HG02943 (cell line): ENCODE measurements around the gene NBAS.
"Not testable (repeated sequence)": the region's sequence is repeated elsewhere in the genome, so short reads cannot be mapped to it uniquely, and the experiment has no call there.

Experiments
- ATAC-seq: cut with Tn5 transposase; IDR thresholded peaks from one replicate; pipeline ENCODE4 v1.9.1; 2021; ENCODE audit warnings: mild to moderate bottlenecking, low read depth, moderate library complexity; ENCODE audit not compliant: unreplicated experiment

NBAS gene

DNA sequence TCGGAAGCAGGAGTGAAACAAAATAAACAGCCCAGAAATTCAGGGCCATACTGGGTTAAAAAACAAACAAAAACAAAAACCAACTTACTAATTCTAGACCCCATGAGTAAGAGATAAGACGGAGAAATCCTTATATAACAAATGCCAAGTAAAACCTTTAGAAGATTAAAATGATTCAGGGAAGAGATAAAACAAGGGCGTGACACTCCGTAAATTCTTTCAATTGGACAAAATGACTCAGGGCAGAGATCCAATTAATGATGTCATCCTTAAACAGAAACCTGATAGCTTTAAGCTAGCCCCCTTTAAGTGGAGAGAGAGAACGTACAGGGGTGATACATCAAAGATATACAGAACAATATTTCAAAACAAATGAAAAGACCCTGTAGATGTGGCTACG lies 317.4 kb downstream of the NBAS start:
- no peak for ATAC-seq

DNA sequence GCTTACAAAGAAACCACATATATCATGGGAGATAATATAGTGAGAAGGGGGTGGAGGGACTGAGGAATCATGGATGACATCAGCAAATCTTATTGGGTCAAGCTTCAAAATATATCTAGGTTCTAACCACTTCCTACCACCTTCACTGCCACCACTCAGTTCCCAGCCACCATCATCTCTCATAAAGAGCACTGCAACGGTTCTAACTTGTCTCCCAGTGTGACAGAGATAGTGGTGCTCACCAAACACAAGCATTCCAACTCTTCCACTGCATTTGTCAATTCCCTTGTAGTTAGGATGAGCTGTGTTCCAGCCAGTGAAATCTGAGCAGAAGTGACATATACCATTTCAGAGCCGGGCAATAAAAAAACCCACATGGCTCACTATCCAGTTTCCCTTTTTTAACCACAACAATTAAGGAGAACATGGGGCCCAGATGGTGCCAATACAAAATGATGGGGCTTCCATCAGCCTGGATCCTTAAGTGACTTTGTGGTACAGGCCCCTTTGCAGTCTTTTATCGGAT lies 318.1 kb downstream of the NBAS start:
- no peak for ATAC-seq

DNA sequence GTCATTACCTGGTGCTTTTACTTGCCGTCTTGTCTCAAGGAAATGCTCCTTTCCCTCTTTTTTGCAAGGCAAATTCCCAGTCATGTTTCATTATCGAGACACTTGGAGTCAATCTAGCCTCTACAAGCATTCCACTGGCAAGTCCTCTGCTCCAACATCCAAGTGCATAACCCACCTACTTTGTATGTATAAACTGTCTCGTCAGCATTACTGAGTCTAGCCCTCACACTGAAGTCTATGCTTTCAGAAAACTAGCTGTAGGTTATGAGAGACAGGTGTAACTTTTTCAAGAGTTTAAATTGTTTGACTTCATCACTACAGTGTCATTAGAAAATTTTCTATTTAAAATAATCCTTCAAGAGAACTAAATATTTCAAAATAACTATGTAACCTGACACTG lies 319.2 kb downstream of the NBAS start:
- no peak for ATAC-seq

DNA sequence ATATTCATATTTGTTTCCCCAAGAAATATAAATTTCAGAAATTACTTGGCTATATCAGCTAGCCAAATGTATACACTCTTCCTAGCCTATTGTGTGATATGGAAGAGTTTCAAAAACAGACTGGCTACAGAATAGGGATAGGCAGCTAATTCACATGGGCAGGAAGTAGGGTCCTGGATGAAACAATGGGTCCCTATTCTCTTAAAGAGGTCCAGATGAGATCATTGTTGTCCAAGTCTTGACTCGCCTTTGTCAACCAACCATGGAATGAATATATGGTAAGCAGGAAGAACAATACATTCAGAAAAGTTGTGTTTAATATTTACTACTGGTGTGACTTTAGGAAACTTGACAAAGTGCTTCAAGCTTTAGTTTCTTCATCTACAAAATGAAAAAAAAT lies 319.9 kb downstream of the NBAS start:
- ATAC-seq: no peak

DNA sequence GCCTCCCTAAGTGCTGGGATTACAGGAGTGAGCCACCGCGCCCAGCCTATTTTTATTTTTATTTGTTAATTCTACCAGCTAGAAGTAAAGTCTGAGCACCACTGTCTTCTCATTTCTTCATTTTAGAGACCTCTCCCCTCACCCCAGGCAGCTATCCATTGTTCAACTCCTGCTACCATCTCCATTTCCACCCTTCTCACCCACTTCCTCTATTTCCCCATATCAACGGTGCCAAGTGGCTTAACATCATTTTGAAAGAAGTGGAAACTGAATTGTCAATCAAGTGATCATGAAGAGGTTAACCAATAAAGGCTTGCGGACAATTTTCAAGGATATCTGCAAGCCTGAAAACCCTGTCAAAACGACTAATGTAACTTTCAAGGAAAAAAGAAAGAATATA lies 323.1 kb downstream of the NBAS start:
- ATAC-seq: no peak

DNA sequence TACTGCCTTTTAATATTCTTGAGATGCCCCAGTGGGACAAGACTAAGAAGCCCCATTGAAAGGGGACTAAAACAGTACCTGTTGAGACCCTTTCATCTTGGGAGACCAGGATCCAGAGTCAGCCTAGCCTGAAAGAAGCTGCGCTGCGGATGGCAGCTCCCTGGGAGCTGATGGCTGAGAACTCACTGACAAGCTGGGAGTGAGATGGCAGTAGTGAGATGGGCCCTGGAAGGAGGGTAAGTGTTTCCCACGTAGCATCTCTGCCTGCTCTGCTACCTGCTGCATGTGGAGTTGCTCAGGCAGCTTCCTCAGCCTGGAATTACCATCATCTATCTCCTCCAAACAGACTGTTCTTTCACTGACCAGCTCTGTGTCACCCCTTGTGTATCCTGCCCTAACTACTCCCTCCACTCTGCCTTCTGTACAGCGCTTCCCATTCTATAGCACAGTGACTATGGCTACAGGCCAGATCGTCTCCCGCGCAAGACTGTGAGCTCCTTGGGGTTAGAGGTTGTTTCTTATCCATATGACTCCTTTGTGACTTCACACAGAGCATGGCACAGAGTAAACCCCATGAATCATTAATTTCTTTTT lies 330.4 kb downstream of the NBAS start:
- ATAC-seq: no peak

DNA sequence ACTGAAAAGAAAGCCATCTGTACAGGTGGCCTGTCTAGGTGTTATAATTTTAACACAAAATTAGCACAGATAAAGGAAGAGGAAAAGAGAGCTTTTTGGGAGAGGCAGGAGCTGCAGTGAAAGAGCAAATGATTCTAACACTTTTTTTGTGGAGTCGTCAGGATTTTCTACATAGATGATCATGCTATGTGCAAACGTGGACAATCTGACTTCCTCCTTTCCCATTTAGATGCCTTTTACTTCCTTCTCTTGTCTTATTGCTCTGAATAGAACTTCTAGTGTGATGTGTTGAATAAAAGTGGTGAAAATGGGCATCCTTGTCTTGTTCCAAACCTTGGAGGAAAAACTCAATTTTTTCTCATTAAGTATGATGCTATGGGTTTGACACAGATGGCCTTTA lies 334.5 kb downstream of the NBAS start:
- ATAC-seq: no peak

DNA sequence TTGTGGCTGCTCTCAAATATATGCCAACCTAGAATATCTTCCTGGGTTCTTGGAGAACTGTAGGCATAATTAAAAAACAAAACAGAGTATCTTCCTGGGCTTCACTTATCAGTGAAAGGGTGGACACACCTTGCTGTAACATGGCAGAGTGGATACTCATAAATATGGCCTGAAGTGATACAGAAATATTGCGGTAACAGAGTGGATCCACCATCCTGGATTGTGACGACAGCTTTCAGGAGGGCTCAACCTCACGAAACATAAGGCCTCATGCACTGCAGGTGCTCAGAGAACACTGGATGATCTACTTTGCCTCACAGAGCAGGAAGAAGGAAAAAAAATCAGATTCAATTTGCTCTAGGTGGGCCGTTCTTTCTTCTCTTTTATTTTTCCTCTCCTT lies 336.0 kb downstream of the NBAS start:
- ATAC-seq: no peak

DNA sequence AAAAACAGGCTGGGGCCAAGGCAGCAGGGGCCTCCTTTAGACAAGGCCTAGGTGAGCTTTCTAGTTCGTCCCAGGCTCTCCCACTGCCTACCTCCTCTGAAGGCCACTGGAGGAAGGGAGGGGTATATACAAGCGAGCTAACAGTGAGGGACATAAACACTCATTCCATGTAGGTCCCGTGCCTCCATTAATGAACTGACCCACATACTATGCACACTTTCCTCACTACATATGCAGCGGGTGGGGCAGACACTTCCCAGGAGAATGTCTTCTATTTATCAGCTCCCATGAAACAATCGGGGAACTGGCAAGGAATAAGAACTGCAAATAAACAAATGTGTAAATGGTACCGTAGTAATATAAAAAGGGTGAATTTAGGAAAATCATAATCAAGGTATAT lies 336.5 kb downstream of the NBAS start:
- ATAC-seq: no peak

DNA sequence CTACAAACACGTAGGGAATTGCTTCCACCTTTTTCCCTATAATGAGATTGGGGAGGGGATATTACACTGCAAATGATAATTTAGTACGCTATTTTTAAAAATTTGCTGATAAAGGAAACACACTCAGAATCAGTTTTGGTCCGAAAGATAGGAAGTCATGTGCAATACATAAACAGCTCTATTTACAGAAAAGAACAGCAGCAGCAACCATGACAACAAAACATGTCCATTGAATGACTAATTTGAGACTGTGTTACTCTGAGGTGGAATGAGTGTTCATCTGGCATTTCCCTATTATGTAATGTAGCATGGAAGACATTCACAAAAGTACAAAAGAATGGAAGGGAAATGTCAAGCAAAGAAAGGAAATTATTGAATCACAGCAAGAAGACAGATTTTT lies 337.2 kb downstream of the NBAS start:
- no peak for ATAC-seq

DNA sequence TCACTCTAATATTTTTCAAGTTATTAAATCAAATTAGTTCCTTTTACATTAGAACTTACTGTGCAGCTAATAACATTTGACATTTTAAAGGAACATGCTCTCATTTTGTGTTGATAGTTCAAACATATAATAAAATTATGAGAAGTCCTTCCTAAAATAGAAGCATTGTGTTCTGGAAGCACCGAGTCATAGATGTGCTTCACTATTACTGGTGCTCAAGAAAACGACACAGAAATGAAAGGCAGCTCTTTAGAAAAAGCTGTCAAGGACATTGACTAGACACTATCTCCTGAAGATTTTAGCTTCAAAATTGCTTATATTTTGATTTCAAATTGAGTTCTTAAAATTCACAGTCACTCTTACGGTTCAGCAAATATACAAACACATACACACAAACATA lies 338.3 kb downstream of the NBAS start:
- no peak for ATAC-seq

DNA sequence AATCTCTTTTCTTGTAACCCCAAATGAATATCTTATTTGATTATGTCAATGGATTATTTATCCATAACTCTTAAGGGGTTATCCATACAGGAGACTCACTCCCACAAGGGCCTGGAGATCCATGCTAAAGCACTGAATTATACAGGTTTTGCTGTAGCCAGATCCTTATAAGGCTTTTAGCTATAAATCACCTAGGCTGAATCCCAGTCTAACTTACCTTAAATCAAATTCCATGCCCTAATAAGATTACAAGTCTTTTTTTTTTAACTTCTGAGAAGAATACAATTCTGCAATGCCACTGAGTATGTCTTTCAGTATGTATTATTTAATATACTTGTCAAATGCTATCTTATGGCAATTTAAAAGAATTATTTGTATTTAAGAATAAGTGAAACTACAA lies 340.5 kb downstream of the NBAS start:
- no peak for ATAC-seq

DNA sequence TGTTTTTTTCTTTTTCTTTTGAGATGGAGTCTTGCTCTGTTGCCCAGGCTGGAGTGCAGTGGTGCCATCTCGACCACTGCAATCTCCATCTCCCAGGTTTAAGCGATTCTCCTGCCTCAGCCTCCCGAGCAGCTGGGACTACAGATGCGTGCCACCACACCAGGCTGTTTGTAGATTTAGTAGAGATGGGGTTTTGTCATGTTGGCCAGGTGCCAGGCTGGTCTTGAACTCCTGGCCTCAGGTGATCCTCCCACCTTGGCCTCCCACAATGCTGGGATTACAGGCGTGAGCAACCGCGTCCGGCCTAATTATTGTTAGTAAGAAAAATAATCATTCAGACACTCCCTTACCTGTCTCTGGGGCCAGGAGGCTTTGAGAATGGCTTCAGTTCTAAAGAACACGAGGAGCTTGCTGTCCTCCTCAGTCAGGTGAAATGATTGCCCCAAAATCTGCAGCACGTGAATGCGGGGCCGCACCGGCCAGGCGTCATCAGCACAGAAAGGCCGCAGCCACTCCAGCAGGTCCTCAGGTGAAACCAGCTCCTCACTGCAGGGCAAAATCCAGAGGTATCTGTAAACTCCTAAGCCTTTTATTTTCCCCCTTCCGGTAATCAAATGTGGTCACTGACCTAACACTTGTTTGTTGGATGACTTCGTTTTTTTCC lies 342.6 kb downstream of the NBAS start:
- ATAC-seq: no peak

DNA sequence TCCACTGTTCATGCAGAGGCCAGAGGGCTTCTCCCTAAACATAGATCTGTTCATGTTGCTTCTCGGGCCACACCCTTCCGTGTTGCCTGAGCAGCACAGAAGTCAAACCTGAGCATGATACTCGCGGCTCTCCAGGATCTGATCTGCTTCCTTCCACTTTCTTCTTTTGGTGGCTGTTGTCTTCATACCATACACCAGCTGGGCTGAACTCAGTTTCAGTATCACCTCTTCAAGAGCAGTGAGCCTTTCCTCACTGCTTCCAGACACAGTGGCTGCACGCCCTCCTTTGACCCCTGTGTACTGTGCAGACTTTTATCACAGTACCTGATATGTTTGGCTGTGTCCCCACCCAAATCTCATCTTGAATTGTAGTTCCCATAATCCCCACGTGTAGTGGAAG lies 348.9 kb downstream of the NBAS start:
- no peak for ATAC-seq

DNA sequence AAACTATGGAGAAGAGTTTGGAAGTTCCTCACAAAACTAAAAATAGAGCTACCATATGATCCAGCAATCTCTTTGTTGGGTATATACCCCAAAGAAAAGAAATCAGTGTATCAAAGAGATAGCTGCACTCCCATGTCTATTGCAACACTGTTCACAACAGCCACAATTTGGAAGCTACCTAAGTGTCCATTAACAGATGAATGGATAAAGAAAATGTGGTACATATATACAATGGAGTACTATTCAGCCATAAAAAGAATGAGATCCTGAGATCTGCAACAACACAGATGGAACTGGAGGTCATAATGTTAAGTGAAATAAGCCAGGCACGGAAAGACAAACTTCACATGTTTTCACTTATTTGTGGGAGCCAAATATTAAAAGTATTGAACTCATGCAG lies 350.6 kb downstream of the NBAS start:
- not testable (repeated sequence) for ATAC-seq

DNA sequence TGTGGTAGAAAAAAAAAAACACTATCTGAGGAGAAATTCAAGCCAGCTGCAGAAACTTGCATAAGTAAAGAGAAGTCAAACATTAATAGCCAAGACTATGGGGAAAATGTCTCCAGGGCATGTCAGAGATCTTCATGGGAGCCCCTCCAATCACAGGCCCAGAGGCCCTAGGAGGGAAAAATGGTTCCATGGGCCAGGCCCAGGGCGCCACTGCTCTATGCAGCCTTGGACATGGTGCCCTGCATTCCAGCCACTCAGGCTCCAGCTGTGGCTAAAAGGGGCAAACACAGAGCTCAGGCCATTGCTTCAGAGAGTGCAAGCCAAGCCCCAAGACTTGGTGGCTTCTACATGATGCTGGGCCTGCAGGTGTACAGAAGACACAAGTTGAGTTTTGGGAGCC lies 354.7 kb downstream of the NBAS start:
- ATAC-seq: no peak

DNA sequence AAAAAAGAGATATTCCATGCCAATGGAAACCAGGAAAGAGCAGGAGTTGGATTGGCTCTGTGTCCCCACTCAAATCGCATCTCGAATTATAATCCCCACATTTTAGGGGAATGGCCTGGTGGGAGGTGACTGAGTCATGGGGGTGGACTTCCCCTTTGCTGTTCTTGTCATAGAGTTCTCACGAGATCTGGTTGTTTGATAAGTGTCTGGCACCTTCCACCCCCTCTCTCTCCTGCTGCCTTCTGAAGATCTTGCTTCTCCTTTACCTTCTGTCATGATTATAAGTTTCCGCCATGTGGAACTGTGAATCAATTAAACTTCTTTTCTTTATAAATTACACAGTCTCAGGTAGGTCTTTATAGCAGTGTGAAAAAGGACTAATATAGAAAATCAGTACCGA lies 355.6 kb downstream of the NBAS start:
- ATAC-seq: no peak

DNA sequence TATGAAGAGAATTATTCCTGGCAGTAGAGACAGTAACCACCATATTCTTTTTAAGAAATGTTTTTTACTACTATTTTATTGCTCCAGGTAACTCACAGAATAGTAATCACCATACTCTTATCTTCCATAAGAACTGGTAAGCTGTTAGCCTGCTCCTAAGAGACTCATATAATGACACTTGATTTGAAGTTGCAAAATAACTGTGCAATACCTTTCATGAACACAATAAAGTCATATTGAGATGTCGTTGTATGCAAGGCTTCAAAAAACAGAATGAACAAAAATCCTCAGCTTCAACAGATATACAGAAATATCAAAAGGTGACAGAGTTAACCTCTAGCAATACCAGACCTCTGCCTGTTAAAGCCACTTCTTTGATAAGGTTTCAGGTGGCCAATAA lies 360.1 kb downstream of the NBAS start:
- ATAC-seq: no peak

DNA sequence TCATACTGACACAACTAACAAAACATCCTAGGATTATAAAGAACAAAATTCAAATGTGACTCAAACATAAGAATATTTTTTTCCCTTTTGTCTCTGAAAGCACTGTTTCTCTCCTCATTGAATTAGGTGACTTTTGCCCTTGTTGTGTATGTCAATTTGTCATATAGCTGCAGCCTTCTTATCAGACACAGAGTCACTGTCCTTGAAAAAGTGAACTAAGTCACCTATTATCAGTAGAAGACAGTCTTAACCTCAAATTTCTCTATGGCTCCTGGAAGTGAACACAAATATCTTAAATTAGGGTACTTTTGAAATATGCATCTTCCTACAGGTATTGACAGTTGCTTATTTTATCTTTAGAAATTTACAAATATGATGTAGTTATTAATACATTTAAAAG lies 360.6 kb downstream of the NBAS start:
- no peak for ATAC-seq

DNA sequence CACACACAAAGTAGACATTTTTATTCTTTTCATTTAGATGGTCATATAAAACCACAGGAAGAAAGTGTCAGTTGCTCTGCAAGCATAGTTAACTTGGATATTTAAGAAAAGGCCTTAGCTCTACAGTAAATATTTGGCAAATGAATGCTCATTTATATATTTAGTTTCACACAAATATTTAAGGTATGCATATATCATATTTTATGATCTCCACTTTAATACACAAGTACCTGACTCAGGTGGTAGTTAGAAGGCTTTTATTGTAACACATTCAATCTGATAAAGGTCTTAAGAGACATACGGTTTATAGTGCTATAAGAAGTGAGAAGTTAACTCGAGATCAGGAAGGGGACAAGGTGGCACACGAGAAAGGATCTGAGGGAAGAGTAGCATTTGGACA lies 363.1 kb downstream of the NBAS start:
- ATAC-seq: no peak

DNA sequence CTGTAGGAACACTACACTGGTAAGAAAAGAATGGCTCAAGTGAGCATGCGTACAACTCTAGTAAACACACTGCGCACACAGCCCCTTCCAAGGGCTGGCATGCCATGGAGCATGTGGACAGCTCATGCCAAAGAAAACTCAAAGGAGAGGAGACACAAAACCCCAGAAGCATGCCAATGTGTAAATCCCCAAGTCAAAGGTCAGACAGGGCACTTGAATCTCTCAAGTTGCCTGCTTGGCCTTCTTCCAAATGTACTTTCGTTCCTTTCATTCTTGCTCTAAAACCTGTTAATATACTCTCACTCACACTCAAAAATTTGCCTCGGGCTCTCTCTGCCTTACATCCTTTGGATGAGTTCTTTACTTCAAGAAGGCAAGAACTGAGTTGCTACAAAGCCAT lies 365.3 kb downstream of the NBAS start:
- ATAC-seq: no peak

DNA sequence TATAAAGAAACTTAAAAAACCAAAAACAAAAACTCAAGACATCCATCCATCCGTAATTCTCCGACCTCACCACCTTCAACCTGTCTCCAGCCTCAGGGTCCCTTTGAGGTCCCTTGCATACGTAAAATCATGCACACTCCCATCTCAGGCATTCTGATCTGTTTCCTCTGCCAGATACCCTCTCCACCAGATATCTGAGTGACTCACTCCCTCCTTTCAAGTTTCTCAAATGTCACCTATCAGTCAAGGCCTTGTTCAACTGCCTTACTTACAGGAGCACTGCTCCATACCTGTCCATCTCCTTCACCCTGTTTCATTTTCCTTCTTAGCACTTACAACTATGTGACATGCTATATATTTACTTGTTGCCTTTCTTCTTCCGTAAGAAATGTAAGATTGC lies 369.3 kb downstream of the NBAS start:
- ATAC-seq: no peak

DNA sequence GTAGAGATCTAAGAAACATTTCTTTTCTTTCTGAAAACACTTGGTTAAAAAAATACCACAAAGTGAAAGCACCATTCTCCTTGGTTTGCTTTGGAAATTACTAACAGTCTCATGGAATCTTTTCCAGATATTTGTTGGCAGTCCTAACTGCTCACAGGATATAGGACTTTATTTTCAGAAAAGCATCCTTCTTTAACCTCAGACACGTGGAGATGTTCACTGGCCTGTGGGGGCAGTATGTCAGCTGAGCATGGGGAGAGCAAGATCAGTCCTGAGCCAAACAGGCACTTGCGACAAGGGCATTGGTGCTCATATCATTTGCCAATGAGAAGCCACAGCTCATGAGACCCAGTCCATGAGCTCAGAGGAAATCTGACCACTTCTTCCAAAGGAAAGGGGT lies 371.9 kb downstream of the NBAS start:
- ATAC-seq: no peak
